Hepatocyte (in vitro differentiated cells): ENCODE data around the gene MAST4.

ENCODE experiments used
- EZH2 ChIP-seq: fragments of 200-600 bp; sonication (generic); IDR thresholded peaks from 2 replicates; pipeline ENCODE4 v1.6.1; 2016; ENCODE audit warnings: antibody characterized with exemption, mild to moderate bottlenecking, borderline replicate concordance
- EZH2phosphoT487 ChIP-seq: fragments of 200-600 bp; sonication (generic); IDR thresholded peaks from one replicate; pipeline ENCODE4 v1.6.1; 2018; ENCODE audit warnings: antibody characterized with exemption, mild to moderate bottlenecking, low read depth, moderate library complexity; ENCODE audit not compliant: unreplicated experiment, severe bottlenecking
- TF ChIP-seq, protein P1 (sequence below): fragments of 200-600 bp; sonication (generic); IDR thresholded peaks from 2 replicates; pipeline ENCODE4 v1.5.1; 2016; ENCODE audit warnings: antibody characterized with exemption, mild to moderate bottlenecking; ENCODE audit not compliant: poor library complexity

DNA sequence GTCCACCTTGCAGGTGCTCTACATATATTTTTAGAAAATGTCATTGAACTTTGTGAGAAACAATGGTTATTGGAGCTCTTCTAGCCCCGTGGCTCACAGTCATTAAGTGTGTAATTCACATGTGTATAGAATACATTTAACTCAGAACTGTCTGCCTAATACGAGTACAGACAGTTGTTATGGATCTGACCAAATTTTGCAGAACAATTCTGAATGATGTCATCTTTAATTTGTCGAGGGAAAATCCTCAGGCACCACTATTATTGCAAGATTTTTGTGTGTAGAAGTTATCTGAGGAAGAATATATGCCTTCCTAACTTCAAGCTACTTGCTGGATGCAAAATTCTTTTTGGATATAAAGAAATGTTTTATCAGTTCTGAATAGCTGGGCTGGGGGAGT is 383.5 kb downstream of the MAST4 start:
- TF ChIP-seq, protein P1, sequence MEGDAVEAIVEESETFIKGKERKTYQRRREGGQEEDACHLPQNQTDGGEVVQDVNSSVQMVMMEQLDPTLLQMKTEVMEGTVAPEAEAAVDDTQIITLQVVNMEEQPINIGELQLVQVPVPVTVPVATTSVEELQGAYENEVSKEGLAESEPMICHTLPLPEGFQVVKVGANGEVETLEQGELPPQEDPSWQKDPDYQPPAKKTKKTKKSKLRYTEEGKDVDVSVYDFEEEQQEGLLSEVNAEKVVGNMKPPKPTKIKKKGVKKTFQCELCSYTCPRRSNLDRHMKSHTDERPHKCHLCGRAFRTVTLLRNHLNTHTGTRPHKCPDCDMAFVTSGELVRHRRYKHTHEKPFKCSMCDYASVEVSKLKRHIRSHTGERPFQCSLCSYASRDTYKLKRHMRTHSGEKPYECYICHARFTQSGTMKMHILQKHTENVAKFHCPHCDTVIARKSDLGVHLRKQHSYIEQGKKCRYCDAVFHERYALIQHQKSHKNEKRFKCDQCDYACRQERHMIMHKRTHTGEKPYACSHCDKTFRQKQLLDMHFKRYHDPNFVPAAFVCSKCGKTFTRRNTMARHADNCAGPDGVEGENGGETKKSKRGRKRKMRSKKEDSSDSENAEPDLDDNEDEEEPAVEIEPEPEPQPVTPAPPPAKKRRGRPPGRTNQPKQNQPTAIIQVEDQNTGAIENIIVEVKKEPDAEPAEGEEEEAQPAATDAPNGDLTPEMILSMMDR: no peak
- TF ChIP-seq EZH2 (no peak), EZH2phosphoT487 (no peak)
